K562 (cell line): ENCODE results near the gene CHERP. TPM values are rescaled to one million over a fixed set of nuclear protein-coding genes. Genes with fewer than 3 reads are reported as not detected.

Experiments
- CEBPG ChIP-seq, 3 experiments: fragments of 200-800 bp in 1 of 3; sonication (Bioruptor generic) in 1 of 3; sonication (generic) in 1 of 3; formaldehyde crosslinking in 1 of 3; IDR thresholded peaks in 2 of 3; conservative IDR thresholded peaks in 1 of 3; 2 replicates each; pipeline versions ENCODE4 v1.6.1 to v1.8.0; 2016 to 2022; ENCODE audit warnings: missing compliant biosample characterization in 2 of 3, missing genetic modification characterization in 2 of 3, mild to moderate bottlenecking in 1 of 3, missing genetic modification reagents in 1 of 3
- FOXJ2 ChIP-seq: fragments of 200-800 bp; sonication (Bioruptor generic); IDR thresholded peaks from 2 replicates; pipeline ENCODE4 v1.6.1; 2016; ENCODE audit warnings: missing genetic modification characterization, missing compliant biosample characterization
- HDAC1 ChIP-seq, 2 experiments: fragments of 450-650 bp; IDR thresholded peaks; 2 replicates each; pipeline ENCODE4 v1.6.1; 2016 to 2017; ENCODE audit warnings: inconsistent platforms in 1 of 2, mild to moderate bottlenecking in 1 of 2, moderate library complexity in 1 of 2
- HDAC3 ChIP-seq: fragments of 450-650 bp; IDR thresholded peaks from 2 replicates; pipeline ENCODE4 v1.6.1; 2018; ENCODE audit warnings: borderline replicate concordance, mild to moderate bottlenecking, moderate library complexity; ENCODE audit not compliant: partially characterized antibody
- MXI1 ChIP-seq: IDR thresholded peaks from 2 replicates; pipeline ENCODE4 v1.6.1; 2011; ENCODE audit warnings: low read depth, mild to moderate bottlenecking, improper control_type of control experiment, low read length
- SP1 ChIP-seq: sonication (generic); formaldehyde crosslinking; IDR thresholded peaks from 2 replicates; pipeline ENCODE4 v1.8.1; 2022; ENCODE audit warnings: mild to moderate bottlenecking, missing genetic modification reagents
- SPI1 ChIP-seq: IDR thresholded peaks from 2 replicates; pipeline ENCODE4 v1.6.1; 2011; ENCODE audit warnings: low read depth, low read length, control low read depth, borderline replicate concordance
- SRF ChIP-seq, 2 experiments: fragments of 250-450, 450-650 bp in 1 of 2; sonication (Bioruptor Pico) in 1 of 2; sonication (generic) in 1 of 2; formaldehyde crosslinking; IDR thresholded peaks; 2 replicates each; pipeline versions ENCODE4 v1.5.0 to v1.5.1; 2020 to 2022; ENCODE audit warnings: mild to moderate bottlenecking in 1 of 2, missing genetic modification reagents in 1 of 2
- TRIM24 ChIP-seq, 2 experiments: fragments of 450-650 bp; IDR thresholded peaks; 2 replicates each; pipeline ENCODE4 v1.6.1; 2016
- ZNF175 ChIP-seq: fragments of 200-800 bp; sonication (Bioruptor generic); IDR thresholded peaks from 2 replicates; pipeline ENCODE4 v1.6.1; 2016; ENCODE audit warnings: low read depth, mild to moderate bottlenecking, missing genetic modification characterization, missing compliant biosample characterization
- ZNF395 ChIP-seq: fragments of 200-800 bp; sonication (Bioruptor generic); IDR thresholded peaks from 2 replicates; pipeline ENCODE4 v1.6.1; 2017; ENCODE audit warnings: missing genetic modification characterization, missing compliant biosample characterization
- ZNF609 ChIP-seq: sonication (generic); formaldehyde crosslinking; IDR thresholded peaks from 2 replicates; pipeline ENCODE4 v1.8.1; 2023; ENCODE audit warnings: missing genetic modification reagents, mild to moderate bottlenecking, borderline replicate concordance
- ZNF668 ChIP-seq: fragments of 250-450 bp; sonication (Bioruptor Pico); IDR thresholded peaks from 2 replicates; pipeline ENCODE4 v1.8.0; 2022; ENCODE audit warnings: mild to moderate bottlenecking, inconsistent platforms
- polyA plus RNA-seq, 8 experiments: library from polyadenylated mRNA; depleted of rRNA in 4 of 8; stranded (reverse) in 5 of 8; unstranded in 3 of 8; fragments of >200 nt; fragmentation: Nextera tagmentation in 2 of 8; fragmentation: Illumina TruSeq in 1 of 8; extraction: Ambion mirVana in 2 of 8; extraction: Trizol in 1 of 8; gene quantifications; 2 replicates each; pipeline versions ENCODE4 v1.2.1 to v1.2.3, GENCODE V29; 2011 to 2014; ENCODE audit warnings: inconsistent platforms in 1 of 8, missing spikeins in 1 of 8
- total RNA-seq, 7 experiments: library from RNA; depleted of rRNA in 6 of 7; stranded (reverse); fragments of >200 nt in 6 of 7; fragmentation: Illumina TruSeq in 2 of 7; extraction: Trizol in 2 of 7; gene quantifications; 2 replicates each; pipeline versions ENCODE4 v1.2.1 to v1.2.3, GENCODE V29; 2011 to 2021; ENCODE audit warnings: low replicate concordance in 1 of 7

Gene CHERP
- total and polyA plus RNA-seq, 9 of the 15 experiments (the other 6 are each of a cell fraction or from before 2014, with no cell fraction given): 0.60 to 85.1 (median 7.8) TPM

- TF ChIP-seq ZNF609 (CRISPR knock-in tag): no peak
- no peak for TF ChIP-seq SRF (CRISPR knock-in tag; IDR thresholded peaks at IDR 0.05)
- TF ChIP-seq SPI1: peak; percentile 86
- TF ChIP-seq MXI1: peak; percentile 78; the same call in 1 of the 2 replicates
- no peak for TF ChIP-seq ZNF668 (CRISPR knock-in tag)
- 0 out of 2 replicates have a peak, but pooled peaks have one; percentile 34 for TF ChIP-seq ZNF395
- TF ChIP-seq FOXJ2 (tag): no peak
- TF ChIP-seq TRIM24 (IDR thresholded peaks at IDR 0.05): no peak
- peak in 1 of 2 experiments; percentile 69; a peak in 2 of 4 replicates for TF ChIP-seq HDAC1 (IDR thresholded peaks at IDR 0.05)
- no peak for TF ChIP-seq HDAC3
- 0 out of 2 replicates have a peak, but pooled peaks have one; percentile 32 for TF ChIP-seq SP1 (CRISPR knock-in tag)
- peak; percentile 67 for TF ChIP-seq CEBPG (CRISPR knock-in tag; IDR thresholded peaks at IDR 0.05)
- no peak for TF ChIP-seq CEBPG (tag; conservative IDR thresholded peaks at IDR 0.05 in 1 of 2, IDR thresholded peaks at IDR 0.05 in 1 of 2)
- no peak for TF ChIP-seq ZNF175 (CRISPR knock-in tag)
Observed at GRCh38 chr19:16587833-16588823, 45.9 kb upstream of the CHERP start (continued).
